ENCODE measurements around the gene LRRC14B.

GRCh38 chr5:225334-225733 is 34.0 kb downstream of the LRRC14B start:
- TF ChIP-seq CTCF (optimal IDR thresholded peaks at IDR 0.05 in 1 of 3, IDR thresholded peaks at IDR 0.05 in 1 of 3, conservative IDR thresholded peaks at IDR 0.05 in 1 of 3; ENCODE audit: extremely low read depth in 1 of 3, insufficient read depth in 2 of 3, low read length in 3 of 3) (no peak), EZH2 (IDR thresholded peaks at IDR 0.05; ENCODE audit: low read length) (no peak)
